Osteocyte (in vitro differentiated cells): ENCODE data around the gene ATG5. TPM values are rescaled to one million over a fixed set of nuclear protein-coding genes. Genes with fewer than 3 reads are reported as not detected.

Experiments
- DNase-seq: peaks from one replicate; pipeline ENCODE4 v3.0.0; 2021; ENCODE audit warnings: mixed read lengths; ENCODE audit not compliant: unreplicated experiment; ENCODE audit errors: extremely low spot score
- H3K27ac Mint-ChIP-seq: one replicate; pipeline ENCODE4 v1.8.0; 2021; ENCODE audit warnings: mild to moderate bottlenecking, mixed read lengths; ENCODE audit not compliant: unreplicated experiment
- H3K27me3 Mint-ChIP-seq: one replicate; pipeline ENCODE4 v1.8.0; 2021; ENCODE audit warnings: mixed read lengths; ENCODE audit not compliant: unreplicated experiment
- H3K36me3 Mint-ChIP-seq: one replicate; pipeline ENCODE4 v1.8.0; 2021; ENCODE audit warnings: mixed read lengths; ENCODE audit not compliant: unreplicated experiment
- H3K4me1 Mint-ChIP-seq: one replicate; pipeline ENCODE4 v1.8.0; 2021; ENCODE audit warnings: mixed read lengths; ENCODE audit not compliant: unreplicated experiment
- H3K4me3 Mint-ChIP-seq: one replicate; pipeline ENCODE4 v1.8.0; 2021; ENCODE audit warnings: mild to moderate bottlenecking, moderate library complexity, mixed read lengths; ENCODE audit not compliant: unreplicated experiment
- H3K9me3 Mint-ChIP-seq: one replicate; pipeline ENCODE4 v1.8.0; 2021; ENCODE audit warnings: mixed read lengths; ENCODE audit not compliant: unreplicated experiment
- total RNA-seq: library from RNA; stranded (reverse); gene quantifications from 2 replicates; pipeline ENCODE4 v1.2.1, GENCODE V29; 2021
- TF ChIP-seq, protein P1 (sequence below): fragments of 200-600 bp; sonication (generic); IDR thresholded peaks from 2 replicates; pipeline ENCODE4 v1.5.0; 2021; ENCODE audit warnings: antibody characterized with exemption, mild to moderate bottlenecking, moderate library complexity

ATG5 gene
- total RNA-seq, 1 donor from 2014 or later, result 26.0 TPM

GRCh38 chr6:106359959-106360409 is 34.4 kb upstream of the ATG5 start:
- Mint-ChIP-seq H3K4me3 (peak overlapping the region; percentile 53), H3K4me1 (peaks cover 8% of the 10 kb centered on the region), H3K27me3 (peaks cover 72% of the 10 kb centered on the region), H3K27ac (no peak overlapping the region), H3K9me3 (no peaks in the 10 kb centered on the region), H3K36me3 (no peaks in the 10 kb centered on the region)
- TF ChIP-seq, protein P1, sequence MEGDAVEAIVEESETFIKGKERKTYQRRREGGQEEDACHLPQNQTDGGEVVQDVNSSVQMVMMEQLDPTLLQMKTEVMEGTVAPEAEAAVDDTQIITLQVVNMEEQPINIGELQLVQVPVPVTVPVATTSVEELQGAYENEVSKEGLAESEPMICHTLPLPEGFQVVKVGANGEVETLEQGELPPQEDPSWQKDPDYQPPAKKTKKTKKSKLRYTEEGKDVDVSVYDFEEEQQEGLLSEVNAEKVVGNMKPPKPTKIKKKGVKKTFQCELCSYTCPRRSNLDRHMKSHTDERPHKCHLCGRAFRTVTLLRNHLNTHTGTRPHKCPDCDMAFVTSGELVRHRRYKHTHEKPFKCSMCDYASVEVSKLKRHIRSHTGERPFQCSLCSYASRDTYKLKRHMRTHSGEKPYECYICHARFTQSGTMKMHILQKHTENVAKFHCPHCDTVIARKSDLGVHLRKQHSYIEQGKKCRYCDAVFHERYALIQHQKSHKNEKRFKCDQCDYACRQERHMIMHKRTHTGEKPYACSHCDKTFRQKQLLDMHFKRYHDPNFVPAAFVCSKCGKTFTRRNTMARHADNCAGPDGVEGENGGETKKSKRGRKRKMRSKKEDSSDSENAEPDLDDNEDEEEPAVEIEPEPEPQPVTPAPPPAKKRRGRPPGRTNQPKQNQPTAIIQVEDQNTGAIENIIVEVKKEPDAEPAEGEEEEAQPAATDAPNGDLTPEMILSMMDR, result no peak
- no peak for DNase-seq

GRCh38 chr6:106356378-106356777 is 30.8 kb upstream of the ATG5 start:
- TF ChIP-seq, protein P1, result no peak
- peaks cover 79% of the 10 kb centered on the region for H3K27me3 Mint-ChIP-seq
- no peaks in the 10 kb centered on the region for H3K36me3 Mint-ChIP-seq
- H3K4me1 Mint-ChIP-seq, result peaks cover 8% of the 10 kb centered on the region
- no peak overlapping the region for H3K4me3 Mint-ChIP-seq
- no peak overlapping the region for H3K27ac Mint-ChIP-seq
- no peak for DNase-seq
- peaks cover 6% of the 10 kb centered on the region for H3K9me3 Mint-ChIP-seq

DNA sequence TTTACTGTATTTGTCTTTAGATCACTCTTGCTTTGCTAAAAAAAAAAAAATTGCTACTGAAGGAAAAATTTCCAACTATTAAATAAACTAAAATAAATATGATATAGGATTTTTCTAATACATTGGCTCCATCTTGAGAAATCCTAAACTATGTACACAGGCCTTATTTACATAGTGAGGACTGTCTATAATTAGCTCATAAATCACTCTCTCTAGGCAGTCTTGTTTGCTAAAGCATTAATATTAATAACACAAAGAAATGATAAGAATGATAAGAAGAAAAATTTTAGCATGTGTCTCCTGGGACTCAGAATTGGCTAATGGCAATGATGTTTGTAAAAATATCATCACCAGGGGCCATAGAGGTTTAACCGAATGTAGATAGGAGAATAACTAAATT is 21.7 kb upstream of the ATG5 start:
- Mint-ChIP-seq H3K27ac (no peak overlapping the region), H3K4me3 (no peak overlapping the region), H3K4me1 (no peaks in the 10 kb centered on the region), H3K9me3 (peaks cover under 1% of the 10 kb centered on the region), H3K36me3 (no peaks in the 10 kb centered on the region), H3K27me3 (peaks cover 52% of the 10 kb centered on the region)
- DNase-seq, result no peak
- TF ChIP-seq, protein P1, result no peak

- no peak overlapping the region for H3K4me3 Mint-ChIP-seq
- TF ChIP-seq, protein P1, result peak; percentile 74
- DNase-seq, result no peak
- H3K4me1 Mint-ChIP-seq, result peaks cover 5% of the 10 kb centered on the region
- no peaks in the 10 kb centered on the region for H3K9me3 Mint-ChIP-seq
- H3K36me3 Mint-ChIP-seq, result no peaks in the 10 kb centered on the region
- H3K27me3 Mint-ChIP-seq, result peaks cover 31% of the 10 kb centered on the region
- no peak overlapping the region for H3K27ac Mint-ChIP-seq
These were observed 13.9 kb upstream of the ATG5 start for GRCh38 chr6:106339334-106340029.

DNA sequence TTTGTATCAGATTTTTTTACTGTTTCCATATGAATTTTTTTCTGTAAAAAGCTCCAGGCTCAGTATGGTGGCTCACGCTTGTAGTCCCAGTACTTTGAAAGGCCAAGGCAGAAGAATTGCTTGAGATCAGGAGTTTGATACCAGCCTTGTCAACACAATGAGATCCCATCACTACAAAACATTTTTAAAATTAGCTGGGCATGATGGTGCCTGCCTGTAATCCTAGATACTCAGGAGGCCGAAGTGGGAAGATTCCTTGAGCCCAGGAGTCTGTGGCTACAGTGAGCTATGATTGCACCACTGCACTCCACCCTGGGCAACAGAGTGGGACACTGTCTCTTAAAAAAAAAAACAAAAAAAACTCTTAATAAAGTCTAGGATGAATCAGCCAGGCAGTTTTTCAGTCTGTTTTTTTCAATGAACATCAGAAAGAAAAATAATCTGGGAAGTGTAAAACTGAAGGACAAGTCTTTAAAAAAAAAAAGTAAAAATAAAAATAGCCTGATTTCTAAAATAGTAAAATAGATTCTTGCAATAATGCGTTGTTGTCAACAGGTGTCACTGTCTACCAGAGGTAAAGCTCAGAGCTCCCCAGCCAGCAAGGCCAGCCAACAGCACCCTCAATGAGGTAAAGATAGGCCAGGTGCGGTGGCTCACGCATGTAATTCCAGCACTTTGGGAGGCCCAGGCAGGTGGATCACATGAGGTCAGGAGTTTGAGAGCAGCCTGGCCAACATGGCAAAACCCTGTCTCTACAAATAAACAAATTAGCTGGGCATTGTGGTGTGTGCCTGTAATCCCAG is 9.3 kb upstream of the ATG5 start:
- TF ChIP-seq, protein P1, result peak; percentile 72
- Mint-ChIP-seq H3K36me3 (no peaks in the 10 kb centered on the region), H3K4me3 (no peak overlapping the region), H3K27ac (no peak overlapping the region), H3K9me3 (no peaks in the 10 kb centered on the region), H3K4me1 (peaks cover 5% of the 10 kb centered on the region), H3K27me3 (peaks cover 55% of the 10 kb centered on the region)
- DNase-seq, result no peak
